GM18858 (cell line): ENCODE data around the gene MAP6.
"Not testable (repeated sequence)": the region's sequence is repeated elsewhere in the genome, so short reads cannot be mapped to it uniquely, and the experiment has no call there.

Experiments
- ATAC-seq: cut with Tn5 transposase; IDR thresholded peaks from one replicate; pipeline ENCODE4 v1.9.1; 2021; ENCODE audit not compliant: unreplicated experiment

The MAP6 gene

GRCh38 chr11:75593286-75593915 lies 75.4 kb downstream of the MAP6 start:
- ATAC-seq, result no peak

DNA sequence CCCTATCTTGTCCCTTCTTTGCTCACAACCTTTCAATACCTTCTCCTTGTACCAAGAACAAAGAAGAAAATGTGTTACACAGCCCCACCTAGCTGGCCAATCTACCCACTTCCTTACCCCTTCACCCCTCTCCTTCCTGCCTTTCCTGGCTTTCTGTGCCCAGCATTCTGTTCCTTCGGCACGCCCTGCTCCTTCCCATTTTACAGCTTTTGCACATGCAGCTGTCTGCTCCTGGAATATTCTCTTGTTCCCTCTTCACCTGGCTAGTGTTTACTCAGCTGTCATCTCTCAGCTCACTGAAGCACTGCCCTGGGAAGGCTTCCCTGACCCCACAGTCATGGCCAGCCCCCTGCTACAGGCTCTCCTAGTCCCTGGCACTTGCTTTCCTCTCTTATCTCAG lies 76.1 kb downstream of the MAP6 start:
- no peak for ATAC-seq

GRCh38 chr11:75591966-75592365 lies 76.9 kb downstream of the MAP6 start:
- no peak for ATAC-seq

DNA sequence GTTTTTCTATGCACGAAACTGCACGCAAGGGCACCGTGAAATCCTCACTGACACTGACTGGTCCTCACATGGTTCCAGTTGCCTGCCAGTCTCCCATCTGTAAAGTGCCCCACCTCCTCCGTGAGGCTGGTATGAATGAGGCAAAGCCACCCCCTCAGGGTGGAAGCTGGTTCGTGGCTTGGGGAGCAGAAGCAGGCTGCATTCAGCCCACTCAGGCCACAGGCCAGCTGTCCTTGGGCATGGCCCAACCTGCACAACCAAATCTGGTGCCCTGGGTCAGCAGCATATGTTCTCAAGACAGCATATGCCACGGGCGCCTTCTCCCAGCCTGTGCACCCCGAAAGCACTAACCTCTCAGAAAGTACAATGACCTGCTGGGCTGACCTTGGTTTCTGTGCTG lies 77.5 kb downstream of the MAP6 start:
- ATAC-seq, result no peak

DNA sequence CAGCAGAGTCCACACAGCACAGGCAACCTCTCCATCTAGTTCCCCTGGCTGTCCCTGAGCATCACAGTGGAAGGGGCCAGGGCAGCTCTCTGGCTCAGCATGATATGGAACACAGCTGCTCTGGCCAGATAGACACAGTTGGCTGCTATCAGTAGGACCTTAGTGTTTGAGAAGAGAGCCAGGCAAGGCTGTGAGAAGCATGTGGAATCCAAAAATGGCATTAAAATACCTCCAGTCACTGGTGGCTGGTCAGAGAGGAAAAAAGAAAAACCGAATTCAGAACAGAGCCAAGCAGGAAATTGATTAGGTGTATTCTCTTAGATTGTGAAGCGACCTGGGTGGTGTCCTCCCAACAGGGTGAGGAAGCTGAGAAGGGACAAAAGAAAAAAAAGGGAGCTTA lies 78.9 kb downstream of the MAP6 start:
- ATAC-seq, result no peak

GRCh38 chr11:75589051-75589450 lies 79.8 kb downstream of the MAP6 start:
- ATAC-seq, result no peak

GRCh38 chr11:75588051-75588481 lies 80.8 kb downstream of the MAP6 start:
- no peak for ATAC-seq

- no peak for ATAC-seq
These were observed 82.4 kb downstream of the MAP6 start for GRCh38 chr11:75586395-75586794.

DNA sequence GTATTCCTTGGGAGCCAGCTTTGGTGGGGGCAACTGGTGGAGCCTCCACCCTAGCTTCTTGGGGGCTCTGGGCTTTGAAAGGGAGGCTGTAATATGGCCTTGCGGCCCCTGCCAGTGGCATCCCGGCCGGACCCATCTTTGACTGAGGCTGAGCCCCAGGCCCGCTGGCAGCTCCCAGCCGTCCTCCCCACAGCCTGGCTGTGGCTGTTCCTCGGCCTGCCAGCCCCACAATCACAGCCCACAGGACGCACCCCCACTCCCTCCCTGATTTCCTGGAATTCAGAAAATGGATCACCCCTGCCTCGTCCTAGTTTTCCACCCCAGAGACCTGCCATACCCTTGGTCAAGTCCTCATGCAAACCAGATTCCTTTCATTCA lies 83.6 kb downstream of the MAP6 start:
- ATAC-seq, result no peak

DNA sequence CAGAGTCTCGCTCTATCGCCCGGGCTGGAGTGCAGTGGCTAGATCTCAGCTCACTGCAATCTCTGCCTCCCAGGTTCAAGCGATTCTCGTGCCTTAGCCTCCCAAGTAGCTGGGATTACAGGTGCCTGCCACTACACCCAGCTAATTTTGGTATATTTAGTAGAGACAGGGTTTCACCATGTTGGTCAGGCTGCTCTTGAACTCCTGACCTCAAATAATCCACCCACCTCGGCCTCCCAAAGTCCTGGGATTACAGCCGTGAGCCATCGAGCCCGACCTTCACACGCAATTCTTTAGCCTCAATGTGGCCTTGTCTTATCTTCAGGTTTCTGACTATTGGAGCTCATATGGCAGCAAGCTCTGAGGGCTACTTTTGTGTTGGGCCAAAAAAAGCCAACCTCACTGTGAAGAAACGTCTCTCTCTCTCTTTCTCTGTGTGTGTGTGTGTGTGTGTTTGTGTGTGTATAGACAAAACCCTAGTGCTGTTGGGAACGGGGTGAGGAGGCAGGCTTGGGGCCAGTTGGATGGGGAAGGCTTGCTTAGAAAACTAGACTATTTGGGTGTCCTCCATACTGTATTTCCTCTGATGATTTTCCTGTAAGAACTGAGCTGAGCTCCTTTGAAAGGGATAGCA lies 84.1 kb downstream of the MAP6 start:
- ATAC-seq, result not testable (repeated sequence)

DNA sequence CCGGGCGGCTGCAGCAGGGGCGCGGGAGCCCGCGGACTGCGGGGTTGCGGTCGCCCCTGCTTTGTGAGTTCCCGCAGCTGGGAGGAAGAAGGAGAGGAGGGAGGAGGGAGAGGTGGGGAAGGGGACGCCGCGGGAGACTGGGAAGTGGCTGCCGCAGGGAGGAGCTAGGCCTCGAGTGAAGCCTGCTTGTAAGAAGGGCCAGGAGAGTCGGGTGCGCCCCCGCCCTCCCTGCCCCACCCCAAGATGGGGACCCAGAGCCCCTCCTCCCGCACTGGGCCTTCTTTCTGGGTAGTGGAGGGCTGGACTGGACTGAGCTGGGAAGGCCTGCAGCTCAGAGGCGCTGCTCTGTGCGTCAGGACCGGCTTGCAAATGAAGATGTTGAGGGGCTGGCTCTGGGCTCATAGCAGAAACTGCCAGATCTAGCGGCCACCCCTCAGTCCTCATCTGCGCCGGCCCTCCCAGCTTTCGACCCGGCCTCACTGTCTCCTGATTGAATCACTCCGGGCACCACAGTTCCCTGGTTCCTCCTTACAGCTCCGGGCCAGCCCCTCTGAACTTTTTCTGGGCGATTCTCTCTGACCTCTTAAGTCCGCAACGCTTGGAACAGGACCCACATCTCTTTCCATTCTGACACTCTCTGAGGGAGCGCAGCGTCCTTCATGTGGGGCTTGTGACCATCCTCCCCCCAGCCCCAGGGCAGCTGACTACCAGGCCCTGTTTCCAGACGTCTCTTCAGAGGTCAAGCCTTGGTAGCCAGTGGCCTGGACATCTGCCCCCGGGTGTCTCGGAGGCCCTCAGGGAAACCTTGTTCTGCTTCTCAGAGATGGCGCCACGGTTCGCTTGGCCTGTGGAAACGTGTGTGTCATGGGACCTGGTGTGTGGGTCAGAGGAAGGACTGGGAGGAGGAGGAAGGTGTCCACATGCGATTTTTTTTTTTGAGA lies 84.8 kb downstream of the MAP6 start:
- ATAC-seq, result no peak

DNA sequence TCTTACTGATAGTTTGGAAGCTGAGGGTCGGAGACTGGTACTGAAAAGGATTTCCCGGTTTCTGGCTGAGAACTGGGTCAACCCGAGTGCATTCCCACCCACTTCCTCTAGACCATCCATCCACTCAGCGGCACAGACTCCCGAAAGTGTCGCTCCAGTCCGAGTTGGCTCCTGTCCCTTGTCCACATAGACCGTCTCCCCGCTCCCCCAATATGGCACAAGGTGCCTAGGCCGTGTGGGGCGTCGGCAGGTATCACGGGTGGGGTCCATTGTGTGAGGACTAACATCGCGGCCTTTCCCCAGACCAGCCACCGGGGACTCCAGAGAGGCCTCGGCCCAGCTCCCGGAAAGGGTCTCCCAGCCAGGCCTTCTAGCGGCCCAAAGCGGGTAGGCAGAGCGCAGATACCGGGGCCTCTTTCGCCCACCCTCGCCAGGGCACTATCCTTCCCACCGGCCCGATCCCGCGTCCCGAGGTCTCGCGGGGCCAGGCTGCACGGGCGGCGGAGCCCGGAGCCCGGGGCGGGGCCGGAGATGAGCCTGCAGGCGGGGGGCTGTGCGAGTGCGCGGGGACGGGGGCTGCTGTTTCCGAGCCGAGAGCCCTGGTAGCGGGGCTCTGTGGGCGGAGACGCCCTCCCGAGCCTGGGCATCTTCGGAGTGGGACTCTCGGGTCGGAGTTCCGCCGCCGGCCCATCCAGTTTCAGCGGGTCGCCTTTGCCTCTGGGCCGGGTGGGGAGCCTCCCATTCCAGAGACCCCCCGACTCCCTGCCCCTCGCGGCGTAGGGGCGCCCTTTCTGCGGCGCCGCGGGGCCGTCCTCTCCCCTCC lies 85.7 kb downstream of the MAP6 start:
- ATAC-seq, result no peak

- no peak for ATAC-seq
These were observed 86.3 kb downstream of the MAP6 start for GRCh38 chr11:75582506-75582894.

DNA sequence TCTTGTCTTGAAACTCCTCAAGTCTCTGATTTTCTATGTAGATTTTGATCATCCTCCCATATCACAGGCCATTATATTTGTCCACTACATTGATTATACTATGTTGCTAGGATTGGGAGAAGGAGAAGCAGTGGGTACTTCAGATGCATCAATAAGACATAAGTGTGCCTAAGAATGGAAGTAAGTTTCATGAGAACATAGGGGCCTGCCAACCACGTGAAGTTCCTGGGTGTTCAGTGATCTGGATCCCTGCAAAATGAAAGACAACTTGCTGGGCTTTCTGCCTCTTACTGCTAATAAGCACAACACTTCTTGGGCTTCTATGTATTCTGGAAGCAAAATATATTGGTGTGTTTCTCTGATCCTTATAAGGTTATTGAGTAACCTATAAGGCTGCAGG lies 89.0 kb downstream of the MAP6 start:
- no peak for ATAC-seq

DNA sequence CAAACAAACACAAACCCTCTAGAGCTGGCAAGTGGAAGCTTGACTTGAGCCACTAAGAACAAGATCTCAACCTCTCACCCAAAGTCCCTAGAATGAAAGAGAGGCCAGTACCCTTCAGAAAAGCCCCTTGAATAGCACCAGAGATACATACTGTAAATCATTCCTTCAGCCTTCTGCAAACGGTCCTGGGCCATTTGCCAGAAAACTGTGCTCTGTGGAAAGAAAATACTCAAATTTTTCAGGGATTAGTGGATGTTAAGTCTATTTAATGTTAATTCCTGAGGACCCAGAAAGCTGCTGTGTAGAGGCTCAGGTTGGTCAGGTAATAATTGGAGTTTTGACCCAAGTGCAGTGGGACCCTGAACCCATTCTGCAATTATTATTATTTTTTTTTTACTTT lies 89.9 kb downstream of the MAP6 start:
- ATAC-seq, result no peak

- ATAC-seq, result no peak
These were observed 91.6 kb downstream of the MAP6 start for GRCh38 chr11:75577207-75577606.

- no peak for ATAC-seq
These were observed 92.3 kb downstream of the MAP6 start for GRCh38 chr11:75576499-75576918.

GRCh38 chr11:75576017-75576416 lies 92.8 kb downstream of the MAP6 start:
- ATAC-seq, result no peak

GRCh38 chr11:75574698-75575602 lies 93.9 kb downstream of the MAP6 start:
- no peak for ATAC-seq

DNA sequence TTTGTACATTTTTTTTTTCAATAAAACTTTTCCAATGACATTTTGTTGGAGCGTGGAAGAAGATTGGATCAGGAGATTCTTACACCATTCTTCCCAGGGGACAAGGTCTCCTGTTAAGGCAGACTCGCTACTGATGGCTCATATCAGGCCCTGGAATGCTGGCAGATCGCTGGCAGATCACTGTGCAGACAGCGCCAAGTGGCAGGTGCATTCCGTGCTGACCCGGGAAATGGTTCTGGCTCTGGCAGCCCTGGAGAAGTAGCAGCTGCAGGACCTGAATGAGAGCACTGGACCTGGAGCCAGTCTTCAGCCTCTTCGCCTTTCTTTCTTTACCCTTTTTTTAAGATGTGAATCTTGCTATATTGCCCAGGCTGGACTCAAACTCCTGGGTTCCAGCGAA lies 96.1 kb downstream of the MAP6 start:
- ATAC-seq, result no peak
